GM12878 (cell line): Measurements from ENCODE around the gene SPTBN1. TPM values are rescaled to one million over a fixed set of nuclear protein-coding genes. Genes with fewer than 3 reads are reported as not detected.

ENCODE experiments used
- ATAC-seq: fragments of 200-7000 bp; cut with Tn5 transposase; 3 replicates; pipeline ENCODE4 v1.9.1; 2020; ENCODE audit warnings: mild to moderate bottlenecking, moderate library complexity
- BruUV-seq: library from RNA; stranded (reverse); fragments of 400-500 nt; replicated peaks from 2 replicates; lab custom pipeline; 2021; lab: Mats Ljungman, UMichigan
- CTCF ChIA-PET: fragments of 300-600 bp; sonication (Branson Sonifier 250); formaldehyde crosslinking; extraction: SDS; loops from one replicate; lab custom pipeline; 2021; ENCODE audit warnings: inconsistent platforms; lab: Yijun Ruan, JAX
- POLR2A ChIA-PET: fragments of 350-600 bp; formaldehyde crosslinking; extraction: SDS; loops from one replicate; lab custom pipeline; 2021; ENCODE audit warnings: inconsistent platforms; lab: Charles Lee
- RAD21 ChIA-PET: fragments of 300-600 bp; sonication (Branson Sonifier 250); formaldehyde crosslinking; loops from one replicate; lab custom pipeline; 2023; ENCODE audit warnings: antibody characterized with exemption; ENCODE audit not compliant: unreplicated experiment; lab: Charles Lee
- SMC1A ChIA-PET: fragments of 300-600 bp; sonication (Branson Sonifier 250); formaldehyde crosslinking; loops from one replicate; lab custom pipeline; 2023; ENCODE audit not compliant: unreplicated experiment, uncharacterized antibody; lab: Charles Lee
- DNase-seq: peaks from one replicate; pipeline ENCODE4 v3.0.0-alpha.2; 2011; ENCODE audit warnings: low read depth, low spot score
- FAIRE-seq: peaks from 3 replicates; lab custom pipeline; 2011; peaks lifted over from hg19 to GRCh38; lab: Jason Lieb, UNC
- H2AFZ ChIP-seq: 2 replicates; pipeline ENCODE4 v1.6.0; 2011; ENCODE audit warnings: low read depth, low read length, control low read depth; ENCODE audit not compliant: control insufficient read depth
- H3K27ac ChIP-seq: 2 replicates; pipeline ENCODE4 v1.5.1; 2011; ENCODE audit warnings: control low read depth; ENCODE audit not compliant: control insufficient read depth, insufficient read depth
- H3K27me3 ChIP-seq, 2 experiments: replicated peaks in 1 of 2; 2 replicates each; pipeline versions ENCODE4 v1.6.0 to v1.6.1; 2011; ENCODE audit warnings: low read length in 1 of 2; ENCODE audit not compliant: control insufficient read depth in 2 of 2, insufficient read depth in 2 of 2
- H3K36me3 ChIP-seq, 2 experiments: 2 replicates each; pipeline ENCODE4 v1.5.1; 2011; ENCODE audit warnings: low read length in 1 of 2; ENCODE audit not compliant: control insufficient read depth in 2 of 2, insufficient read depth in 2 of 2
- H3K4me1 ChIP-seq: 2 replicates; pipeline ENCODE4 v1.6.1; 2011; ENCODE audit warnings: mild to moderate bottlenecking, low read length, moderate library complexity, mixed read lengths; ENCODE audit not compliant: control insufficient read depth, insufficient read depth
- H3K4me2 ChIP-seq: 2 replicates; pipeline ENCODE4 v1.6.0; 2011; ENCODE audit warnings: control low read depth; ENCODE audit not compliant: control insufficient read depth, insufficient read depth
- H3K4me3 ChIP-seq: fragments of 200-600 bp; sonication (generic); 2 replicates; pipeline ENCODE4 v1.5.1; 2016
- H3K79me2 ChIP-seq: 2 replicates; pipeline ENCODE4 v1.6.0; 2011; ENCODE audit warnings: low read length; ENCODE audit not compliant: control insufficient read depth, insufficient read depth
- H3K9ac ChIP-seq: 2 replicates; pipeline ENCODE4 v1.8.0; 2011; ENCODE audit warnings: low read length, control low read depth, mixed read lengths; ENCODE audit not compliant: control insufficient read depth, insufficient read depth
- H3K9me3 ChIP-seq: replicated peaks from 3 replicates; pipeline ENCODE4 v1.5.1; 2011; ENCODE audit warnings: mild to moderate bottlenecking, low read length; ENCODE audit not compliant: control insufficient read depth, insufficient read depth
- H4K20me1 ChIP-seq: 2 replicates; pipeline ENCODE4 v1.6.0; 2011; ENCODE audit not compliant: control insufficient read depth, insufficient read depth
- BHLHE40 ChIP-seq, 2 experiments: fragments of 450-650 bp in 1 of 2; IDR thresholded peaks; 2 replicates each; pipeline ENCODE4 v1.6.1; 2011 to 2017; ENCODE audit warnings: low read depth in 2 of 2, borderline replicate concordance in 1 of 2, improper control_type of control experiment in 1 of 2, low read length in 1 of 2, mild to moderate bottlenecking in 1 of 2
- CBX3 ChIP-seq: fragments of 200-600 bp; sonication (generic); IDR thresholded peaks from 2 replicates; pipeline ENCODE4 v1.6.1; 2016; ENCODE audit warnings: low read depth, borderline replicate concordance
- CHD4 ChIP-seq: fragments of 200-600 bp; sonication (generic); IDR thresholded peaks from 2 replicates; pipeline ENCODE4 v1.6.1; 2016; ENCODE audit warnings: mild to moderate bottlenecking
- EGR1 ChIP-seq, 2 experiments: IDR thresholded peaks; 1 replicate in 1 of 2; 2 replicates in 1 of 2; pipeline ENCODE4 v1.6.1; 2011 to 2012; ENCODE audit warnings: low read depth in 2 of 2, low read length in 2 of 2, borderline replicate concordance in 1 of 2, mild to moderate bottlenecking in 1 of 2, moderate library complexity in 1 of 2
- ESRRA ChIP-seq: IDR thresholded peaks from 2 replicates; pipeline ENCODE4 v1.6.1; 2012; ENCODE audit warnings: mild to moderate bottlenecking, low read length, improper control_type of control experiment
- HDAC2 ChIP-seq: fragments of 200-600 bp; sonication (generic); IDR thresholded peaks from 2 replicates; pipeline ENCODE4 v1.6.1; 2017
- PAX8 ChIP-seq: fragments of 450-650 bp; IDR thresholded peaks from 2 replicates; pipeline ENCODE4 v1.6.1; 2017; ENCODE audit warnings: mild to moderate bottlenecking, moderate library complexity
- SP1 ChIP-seq: IDR thresholded peaks from one replicate; pipeline ENCODE4 v1.6.1; 2011; ENCODE audit warnings: low read depth, low read length
- STAT1 ChIP-seq: fragments of 450-650 bp; conservative IDR thresholded peaks from 2 replicates; pipeline ENCODE4 v1.6.1; 2014; ENCODE audit warnings: antibody characterized with exemption, mild to moderate bottlenecking
- ZBTB11 ChIP-seq: fragments of 450-650 bp; formaldehyde crosslinking; IDR thresholded peaks from 2 replicates; pipeline ENCODE4 v1.5.0; 2022; ENCODE audit warnings: mild to moderate bottlenecking, missing genetic modification characterization
- ZBTB33 ChIP-seq: fragments of 450-650 bp; IDR thresholded peaks from 2 replicates; pipeline ENCODE4 v1.6.1; 2017; ENCODE audit warnings: mild to moderate bottlenecking
- ZNF592 ChIP-seq: fragments of 450-650 bp; IDR thresholded peaks from 2 replicates; pipeline ENCODE4 v1.6.1; 2017; ENCODE audit warnings: mild to moderate bottlenecking, moderate library complexity
- ZNF622 ChIP-seq: fragments of 450-650 bp; IDR thresholded peaks from 2 replicates; pipeline ENCODE4 v1.6.1; 2017; ENCODE audit warnings: mild to moderate bottlenecking, inconsistent platforms
- WGBS: methylation state at CpG from one replicate; pipeline ENCODE4 v1.1.6; 2016; ENCODE audit warnings: low lambda C conversion rate; ENCODE audit not compliant: insufficient replicate concordance, insufficient coverage; ENCODE audit errors: missing lambda C conversion rate; 5-methylcytosine and 5-hydroxymethylcytosine counted together
- in situ Hi-C: fragments of 300-500 bp; cut with MboI; formaldehyde crosslinking; loops from 9 replicates; pipeline ENCODE4 v1.14.3; 2018; ENCODE audit warnings: mixed read lengths
- intact Hi-C: fragments of 100-400 bp; cut with micrococcal nuclease; formaldehyde crosslinking; loops from one replicate; pipeline ENCODE4 v1.14.2; 2022; ENCODE audit not compliant: unreplicated experiment
- polyA plus RNA-seq, 11 experiments: library from polyadenylated mRNA; depleted of rRNA in 4 of 11; unstranded in 6 of 11; stranded (reverse) in 5 of 11; fragments of >200 nt; fragmentation: Nextera tagmentation in 4 of 11; fragmentation: Illumina TruSeq in 1 of 11; extraction: Ambion mirVana in 4 of 11; extraction: Trizol in 1 of 11; gene quantifications; 1 replicate in 1 of 11; 2 replicates in 10 of 11; pipeline versions ENCODE4 v1.2.1 to v1.2.3, GENCODE V29; 2011 to 2016; ENCODE audit warnings: inconsistent platforms in 2 of 11, missing spikeins in 2 of 11, low read depth in 1 of 11
- total RNA-seq, 4 experiments: library from RNA; depleted of rRNA in 3 of 4; stranded (reverse); fragments of >200 nt in 3 of 4; fragmentation: Illumina TruSeq in 1 of 4; extraction: Trizol in 1 of 4; gene quantifications; 2 replicates each; pipeline versions ENCODE4 v1.2.1 to v1.2.3, GENCODE V29; 2013 to 2021

SPTBN1 gene
- total and polyA plus RNA-seq, 10 of the 15 experiments (the other 5 are each of a cell fraction or from before 2014, with no cell fraction given), result 20.6 to 154 (median 76.7) TPM

- SMC1A ChIA-PET, result interaction anchor here (1.2 to 3.3 kb wide), 7 partner anchors 9 to 44 kb away, joined by 4 to 24 read pairs (median 7); no protein-coding TSS in a partner anchor
- Histone ChIP-seq H2AFZ (no peak overlapping the region), H3K4me1 (no peaks in the 10 kb centered on the region), H3K27me3 (no peaks in the 10 kb centered on the region)
- no peak for TF ChIP-seq EGR1 (IDR thresholded peaks at IDR 0.05; ENCODE audit: borderline replicate concordance in 1 of 2, low read depth in 2 of 2, low read length in 2 of 2)
- no peak for TF ChIP-seq CBX3
- TF ChIP-seq SP1, result no peak
- no peak for TF ChIP-seq ZNF592
- TF ChIP-seq PAX8, result no peak
- no peak for TF ChIP-seq ZBTB33
- TF ChIP-seq ESRRA, result no peak
- no peak for TF ChIP-seq BHLHE40 (IDR thresholded peaks at IDR 0.05; ENCODE audit: borderline replicate concordance in 1 of 2, low read depth in 2 of 2, low read length in 1 of 2)
- TF ChIP-seq STAT1, result no peak
- TF ChIP-seq CHD4, result no peak
- no peak for TF ChIP-seq ZBTB11 (CRISPR knock-in tag)
- TF ChIP-seq HDAC2, result no peak
- no peak for TF ChIP-seq ZNF622
- TF ChIP-seq, all 136 proteins: peak for 0
- Histone ChIP-seq H4K20me1 (no peaks in the 10 kb centered on the region), H3K9ac (no peak overlapping the region), H3K4me3 (no peak overlapping the region), H3K4me2 (no peak overlapping the region), H3K9me3 (no peaks in the 10 kb centered on the region), H3K27ac (no peak overlapping the region), H3K36me3 (no peaks in the 10 kb centered on the region), H3K79me2 (no peaks in the 10 kb centered on the region)
- in situ Hi-C loops, result no loop called here
- ChIA-PET POLR2A (interaction anchor here (0.5 to 2.2 kb wide), 5 partner anchors 11 to 504 kb away, joined by 3 to 8 read pairs (median 4); no protein-coding TSS in a partner anchor), RAD21 (interaction anchor here (0.5 to 1.4 kb wide), 4 partner anchors 11 to 223 kb away, joined by 3 to 8 read pairs (median 3); no protein-coding TSS in a partner anchor), CTCF (interaction anchor here (3.7 kb wide), 1 partner anchor 20 kb away, joined by 19 read pairs; no protein-coding TSS in a partner anchor)
- intact Hi-C loops, result no loop called here
- ATAC-seq (no peak), DNase-seq (no peak), FAIRE-seq (no peak)
- BruUV-seq, result no TSS peak
- WGBS, result 97% methylated on average over 3 of the region's 3 CpGs
Measured at GRCh38 chr2:54481686-54482085, 25.6 kb downstream of the SPTBN1 start.
